ENCODE results near the gene ELF4. TPM values are rescaled to one million over a fixed set of nuclear protein-coding genes. Genes with fewer than 3 reads are reported as not detected.

The ELF4 gene
- total and polyA plus RNA-seq, 2 donors: 7.2 to 9.1 TPM

DNA sequence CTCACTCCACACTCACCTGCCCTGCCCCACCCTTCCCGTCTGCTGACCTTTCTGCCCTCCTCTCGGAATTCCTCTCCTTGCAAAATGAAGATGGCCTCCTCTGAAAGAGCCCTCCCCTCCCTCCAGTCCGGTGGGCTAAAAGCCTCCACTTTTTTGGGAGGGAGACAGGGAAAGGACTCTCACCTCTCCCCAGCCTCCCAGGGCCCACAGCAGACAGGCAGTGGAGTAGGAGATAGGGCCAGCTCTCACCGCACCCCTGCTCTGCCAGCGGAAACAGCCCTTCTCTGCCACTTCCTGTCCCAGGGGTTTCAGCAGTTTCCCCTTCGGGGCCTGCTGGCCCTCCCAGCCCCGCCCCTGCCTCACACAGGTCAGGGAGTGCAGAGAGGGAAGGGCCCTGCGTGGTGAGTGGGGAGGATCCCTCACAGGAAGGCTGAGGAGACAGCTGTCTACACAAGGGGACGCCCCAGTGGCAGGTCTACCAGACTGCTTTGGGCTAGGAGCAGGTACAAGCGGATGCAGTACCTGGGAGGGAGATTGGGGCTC lies 18.2 kb downstream of the ELF4 start:
- no peaks in the 10 kb centered on the region for H3K36me3 ChIP-seq (ENCODE audit: control insufficient read depth in 2 of 2, insufficient read depth in 2 of 2, low read length in 1 of 2)
- peak overlapping the region; percentile 88 to 91 for H3K27ac ChIP-seq (ENCODE audit: low read depth in 1 of 2, low read length in 1 of 2)
- peak overlapping the region; percentile 53 to 54 for H3K4me3 ChIP-seq (ENCODE audit: low read length in 2 of 2)
- peak in 7 of 9 donors; percentile 52 to 91 (median 83) for DNase-seq (ENCODE audit: low read depth in 6 of 9, low spot score in 9 of 9)
- no peaks in the 10 kb centered on the region for H3K27me3 ChIP-seq (ENCODE audit: control insufficient read depth in 2 of 2, insufficient read depth in 1 of 2, low read length in 1 of 2)
- no peaks in the 10 kb centered on the region for H3K9me3 ChIP-seq (ENCODE audit: control insufficient read depth in 2 of 2, insufficient read depth in 1 of 2, low read length in 1 of 2)
- WGBS: 8% methylated on average over 10 of the region's 10 CpGs
- H3K4me1 ChIP-seq (ENCODE audit: control insufficient read depth in 2 of 2, insufficient read depth in 2 of 2, low read length in 2 of 2): peaks cover 12 to 82% of the 10 kb centered on the region in 2 donors

DNA sequence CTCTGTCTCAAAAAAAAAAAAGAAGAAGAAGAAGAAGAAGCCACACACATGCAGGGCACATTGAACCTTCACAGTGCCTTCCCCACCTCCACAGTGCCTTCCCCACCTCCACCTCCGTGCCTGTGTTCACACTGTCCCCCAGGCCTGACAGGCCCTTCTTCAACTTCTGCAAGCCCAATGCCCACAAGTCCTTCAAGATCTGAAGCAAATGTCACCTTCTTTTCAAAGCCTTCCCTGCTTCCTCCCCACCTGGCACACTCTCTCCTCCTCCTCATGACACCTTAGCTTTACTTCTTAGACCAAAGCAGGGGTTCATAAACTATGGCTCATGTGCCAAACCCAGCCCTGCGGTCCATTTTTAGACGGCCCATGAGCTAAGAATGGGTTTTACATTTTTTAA lies 19.9 kb downstream of the ELF4 start:
- Histone ChIP-seq H3K27me3 (ENCODE audit: control insufficient read depth in 2 of 2, insufficient read depth in 1 of 2, low read length in 1 of 2) (no peaks in the 10 kb centered on the region), H3K4me3 (ENCODE audit: low read length in 2 of 2) (no peak overlapping the region), H3K4me1 (ENCODE audit: control insufficient read depth in 2 of 2, insufficient read depth in 2 of 2, low read length in 2 of 2) (peaks cover 17 to 91% of the 10 kb centered on the region in 2 donors), H3K27ac (ENCODE audit: low read depth in 1 of 2, low read length in 1 of 2) (peak overlapping the region; percentile 73 to 81), H3K36me3 (ENCODE audit: control insufficient read depth in 2 of 2, insufficient read depth in 2 of 2, low read length in 1 of 2) (no peaks in the 10 kb centered on the region), H3K9me3 (ENCODE audit: control insufficient read depth in 2 of 2, insufficient read depth in 1 of 2, low read length in 1 of 2) (no peaks in the 10 kb centered on the region)
- peak in 1 of 9 donors; percentile 52 for DNase-seq (ENCODE audit: low read depth in 6 of 9, low spot score in 9 of 9)
- WGBS: 52% methylated on average over 3 of the region's 3 CpGs

DNA sequence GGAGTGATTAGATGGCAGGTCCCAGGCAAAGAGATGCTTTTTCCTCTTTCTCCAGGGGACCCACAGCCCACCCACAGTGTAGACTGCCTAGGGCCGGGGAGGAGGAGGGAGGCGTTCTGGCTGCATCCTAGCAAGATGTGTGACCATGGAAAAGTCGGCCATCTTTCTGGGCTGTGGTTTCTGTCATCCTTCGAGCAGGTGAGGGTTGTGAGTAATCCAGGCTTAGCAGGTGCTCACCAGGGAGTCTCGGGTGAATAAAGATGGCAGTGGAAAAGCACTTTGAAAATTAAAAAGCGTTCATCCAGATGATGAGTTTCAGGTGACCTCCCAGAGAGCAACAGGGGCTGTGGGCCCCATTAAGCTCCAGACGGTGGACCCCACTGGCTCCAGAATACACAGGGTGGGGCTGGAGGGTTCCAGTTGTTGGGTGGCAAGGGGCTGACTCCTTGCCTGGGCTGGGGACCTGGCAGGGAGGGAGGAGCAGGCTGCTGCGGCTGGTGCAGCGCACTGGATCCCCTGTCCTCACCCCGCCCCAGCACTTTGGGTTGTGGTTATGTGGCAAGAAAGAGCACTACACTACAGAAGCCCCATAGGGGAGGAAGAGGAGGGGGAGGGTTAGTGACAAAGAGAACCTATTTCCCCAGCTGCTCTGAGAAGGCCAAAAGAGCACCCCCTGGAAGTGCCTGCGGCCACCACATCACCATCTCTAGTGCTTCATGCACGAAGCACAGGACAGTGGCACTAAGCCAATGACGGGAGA lies 23.7 kb downstream of the ELF4 start:
- Histone ChIP-seq H3K27ac (ENCODE audit: low read depth in 1 of 2, low read length in 1 of 2) (peak overlapping the region; percentile 93 to 94), H3K27me3 (ENCODE audit: control insufficient read depth in 2 of 2, insufficient read depth in 1 of 2, low read length in 1 of 2) (no peaks in the 10 kb centered on the region), H3K9me3 (ENCODE audit: control insufficient read depth in 2 of 2, insufficient read depth in 1 of 2, low read length in 1 of 2) (no peaks in the 10 kb centered on the region), H3K4me3 (ENCODE audit: low read length in 2 of 2) (peak overlapping the region; percentile 41 to 50), H3K36me3 (ENCODE audit: control insufficient read depth in 2 of 2, insufficient read depth in 2 of 2, low read length in 1 of 2) (no peaks in the 10 kb centered on the region), H3K4me1 (ENCODE audit: control insufficient read depth in 2 of 2, insufficient read depth in 2 of 2, low read length in 2 of 2) (peaks cover 30 to 95% of the 10 kb centered on the region in 2 donors)
- DNase-seq (ENCODE audit: low read depth in 6 of 9, low spot score in 9 of 9): peak in 6 of 9 donors; percentile 52 to 91 (median 76)
- 7% methylated on average over 13 of the region's 13 CpGs for WGBS

DNA sequence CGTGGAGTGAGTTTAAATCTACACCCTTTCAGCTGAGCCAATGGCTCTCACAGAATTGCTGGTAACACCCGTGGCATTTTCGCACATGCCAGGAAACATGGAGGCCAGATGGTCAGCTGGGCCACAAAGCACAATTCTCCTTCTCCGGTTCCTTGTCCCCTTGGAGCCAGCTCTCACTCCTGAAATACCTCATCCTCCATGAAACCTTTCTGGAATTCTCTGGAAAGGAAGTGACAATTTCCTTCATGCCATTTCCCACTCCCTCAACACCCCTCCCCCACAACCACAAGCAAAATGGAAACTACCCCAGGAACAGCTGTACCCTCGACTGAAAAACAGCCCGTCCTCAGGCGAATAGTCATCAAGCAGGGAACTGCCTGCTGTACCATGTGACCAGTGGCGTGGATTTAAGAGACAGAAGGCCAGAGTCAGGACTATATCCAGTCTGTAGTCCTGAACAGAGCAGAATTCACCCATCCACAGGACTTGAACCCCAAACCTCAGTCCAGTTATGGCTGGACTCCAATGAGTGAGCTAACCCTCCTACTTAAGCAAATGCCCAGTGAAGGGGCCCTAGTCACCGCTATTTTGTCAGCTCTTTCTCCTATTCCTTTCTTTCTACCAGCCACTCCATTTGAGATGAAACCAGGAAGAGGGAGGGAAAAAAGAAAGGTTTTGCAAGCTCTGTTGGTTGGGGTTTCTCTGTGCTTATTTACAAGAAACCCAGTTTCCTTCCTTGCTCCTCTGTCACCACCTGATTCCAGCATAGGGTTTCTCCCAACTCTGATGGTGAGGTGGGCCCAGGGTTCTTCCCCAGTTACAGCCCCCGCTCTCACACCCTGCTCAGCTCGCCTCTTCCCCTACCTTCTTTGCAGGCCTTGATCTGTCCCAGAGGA lies 24.5 kb downstream of the ELF4 start:
- H3K4me3 ChIP-seq (ENCODE audit: low read length in 2 of 2): peak overlapping the region; percentile 41 to 50
- 47% methylated on average over 11 of the region's 11 CpGs for WGBS

DNA sequence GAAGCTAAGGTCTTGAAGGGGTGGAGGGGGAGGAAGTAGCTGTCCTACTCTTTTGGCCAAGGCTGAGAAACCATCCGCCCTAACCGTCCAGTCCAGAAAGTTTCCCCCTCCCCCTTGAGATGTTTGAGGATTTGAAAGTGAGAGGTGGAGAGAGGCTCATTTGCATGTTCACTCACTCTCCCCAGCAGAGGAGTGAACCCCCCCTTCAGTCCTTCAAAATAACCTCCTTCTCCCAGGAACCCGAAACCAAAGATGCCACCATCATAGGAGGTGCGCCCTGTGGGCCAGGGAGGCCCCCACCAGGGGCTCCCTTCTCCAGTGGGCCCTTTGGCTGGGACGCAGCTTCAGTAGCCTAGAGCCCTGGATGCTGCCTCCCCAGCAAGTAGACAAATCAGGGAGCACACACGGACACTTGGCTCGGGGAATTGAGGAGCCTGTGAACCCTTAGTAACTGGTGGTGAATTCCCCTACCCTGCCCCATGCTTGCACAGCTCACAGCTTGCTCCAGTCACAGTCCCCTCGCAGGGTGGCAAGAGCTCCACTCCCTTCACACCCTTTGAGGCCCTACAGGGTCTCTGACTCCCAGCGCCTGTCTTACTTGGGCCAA lies 25.6 kb downstream of the ELF4 start:
- no peaks in the 10 kb centered on the region for H3K9me3 ChIP-seq (ENCODE audit: control insufficient read depth in 2 of 2, insufficient read depth in 1 of 2, low read length in 1 of 2)
- peak overlapping the region; percentile 41 to 50 for H3K4me3 ChIP-seq (ENCODE audit: low read length in 2 of 2)
- peak in 1 of 9 donors; percentile 39 for DNase-seq (ENCODE audit: low read depth in 6 of 9, low spot score in 9 of 9)
- H3K27ac ChIP-seq (ENCODE audit: low read depth in 1 of 2, low read length in 1 of 2): peak overlapping the region; percentile 19 to 93
- H3K4me1 ChIP-seq (ENCODE audit: control insufficient read depth in 2 of 2, insufficient read depth in 2 of 2, low read length in 2 of 2): peaks cover 30 to 87% of the 10 kb centered on the region in 2 donors
- 71% methylated on average over 9 of the region's 9 CpGs for WGBS
- peaks cover 4 to 7% of the 10 kb centered on the region in 2 donors for H3K36me3 ChIP-seq (ENCODE audit: control insufficient read depth in 2 of 2, insufficient read depth in 2 of 2, low read length in 1 of 2)
- H3K27me3 ChIP-seq (ENCODE audit: control insufficient read depth in 2 of 2, insufficient read depth in 1 of 2, low read length in 1 of 2): no peaks in the 10 kb centered on the region

More for the DNA sequence above, 24.5 kb downstream of the ELF4 start:
- Histone ChIP-seq H3K27ac (ENCODE audit: low read depth in 1 of 2, low read length in 1 of 2) (peak overlapping the region; percentile 93 to 94), H3K9me3 (ENCODE audit: control insufficient read depth in 2 of 2, insufficient read depth in 1 of 2, low read length in 1 of 2) (no peaks in the 10 kb centered on the region), H3K4me1 (ENCODE audit: control insufficient read depth in 2 of 2, insufficient read depth in 2 of 2, low read length in 2 of 2) (peaks cover 30 to 92% of the 10 kb centered on the region in 2 donors), H3K36me3 (ENCODE audit: control insufficient read depth in 2 of 2, insufficient read depth in 2 of 2, low read length in 1 of 2) (peaks cover 0 to 2% of the 10 kb centered on the region in 2 donors), H3K27me3 (ENCODE audit: control insufficient read depth in 2 of 2, insufficient read depth in 1 of 2, low read length in 1 of 2) (no peaks in the 10 kb centered on the region)
- peak in 1 of 9 donors; percentile 42 for DNase-seq (ENCODE audit: low read depth in 6 of 9, low spot score in 9 of 9)

DNA sequence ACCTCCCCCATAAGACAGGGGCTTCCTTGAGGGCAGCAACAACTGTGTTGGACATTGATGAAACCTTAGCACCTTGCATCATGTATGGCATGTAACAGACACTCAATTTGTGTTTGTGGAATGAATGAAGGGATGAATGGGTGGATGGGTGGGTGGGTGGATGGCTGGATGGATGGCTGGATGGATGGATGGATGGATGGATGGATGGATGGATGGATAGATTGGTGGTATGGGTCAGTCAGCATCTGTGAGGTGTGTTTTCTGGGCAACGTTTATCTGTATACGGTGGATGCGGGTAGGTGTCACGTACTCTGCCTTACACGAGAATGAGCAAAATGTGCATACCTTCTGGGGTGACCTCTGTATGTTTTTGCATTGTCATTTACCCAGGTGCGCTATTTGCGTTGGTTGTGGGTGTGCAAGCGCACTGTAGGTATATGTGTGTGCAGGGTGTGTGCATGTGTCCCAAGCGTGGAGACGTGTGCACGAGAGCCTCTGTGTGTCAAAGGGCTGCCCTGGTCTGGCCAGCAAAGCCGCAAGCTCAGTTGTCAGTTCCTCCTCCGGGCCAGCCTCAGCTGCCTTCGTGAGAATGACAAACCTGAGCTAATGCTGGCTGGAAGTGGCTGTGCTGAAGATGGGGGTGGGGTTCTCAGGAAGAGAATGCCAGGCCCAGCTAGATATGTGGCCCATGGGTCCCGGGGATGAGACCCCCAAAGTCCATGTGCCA lies 26.5 kb downstream of the ELF4 start:
- no peaks in the 10 kb centered on the region for H3K27me3 ChIP-seq (ENCODE audit: control insufficient read depth in 2 of 2, insufficient read depth in 1 of 2, low read length in 1 of 2)
- no peak for DNase-seq (ENCODE audit: low read depth in 6 of 9, low spot score in 9 of 9)
- peaks cover 27 to 78% of the 10 kb centered on the region in 2 donors for H3K4me1 ChIP-seq (ENCODE audit: control insufficient read depth in 2 of 2, insufficient read depth in 2 of 2, low read length in 2 of 2)
- H3K4me3 ChIP-seq (ENCODE audit: low read length in 2 of 2): peak overlapping the region in 1 of 2 donors; percentile 23
- WGBS: 48% methylated on average over 15 of the region's 15 CpGs
- H3K36me3 ChIP-seq (ENCODE audit: control insufficient read depth in 2 of 2, insufficient read depth in 2 of 2, low read length in 1 of 2): peaks cover 4 to 10% of the 10 kb centered on the region in 2 donors
- H3K27ac ChIP-seq (ENCODE audit: low read depth in 1 of 2, low read length in 1 of 2): peak overlapping the region; percentile 18 to 93
- H3K9me3 ChIP-seq (ENCODE audit: control insufficient read depth in 2 of 2, insufficient read depth in 1 of 2, low read length in 1 of 2): no peaks in the 10 kb centered on the region

DNA sequence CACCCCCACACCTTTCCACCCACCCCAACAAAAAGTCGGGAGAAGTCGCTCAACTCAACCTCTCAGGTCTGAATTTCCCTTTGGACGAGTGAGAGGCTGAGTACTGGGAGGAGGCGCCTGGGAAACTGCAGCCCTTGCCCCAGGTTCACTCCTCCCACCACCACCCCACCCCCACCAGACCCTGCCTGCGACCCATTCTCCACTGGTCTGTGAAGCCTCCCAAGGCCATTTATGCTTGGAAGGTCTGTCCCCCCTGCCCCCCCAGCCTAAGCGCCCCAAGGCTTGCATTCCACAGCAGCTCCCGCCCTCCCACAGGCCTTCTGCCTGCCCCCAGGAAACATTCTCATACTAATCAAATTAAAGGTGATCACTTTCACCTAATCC lies 27.2 kb downstream of the ELF4 start:
- H3K4me3 ChIP-seq (ENCODE audit: low read length in 2 of 2): peak overlapping the region in 1 of 2 donors; percentile 39
- peaks cover 27 to 72% of the 10 kb centered on the region in 2 donors for H3K4me1 ChIP-seq (ENCODE audit: control insufficient read depth in 2 of 2, insufficient read depth in 2 of 2, low read length in 2 of 2)
- no peaks in the 10 kb centered on the region for H3K9me3 ChIP-seq (ENCODE audit: control insufficient read depth in 2 of 2, insufficient read depth in 1 of 2, low read length in 1 of 2)
- WGBS: 45% methylated on average over 7 of the region's 7 CpGs
- H3K27me3 ChIP-seq (ENCODE audit: control insufficient read depth in 2 of 2, insufficient read depth in 1 of 2, low read length in 1 of 2): no peaks in the 10 kb centered on the region
- no peak overlapping the region for H3K27ac ChIP-seq (ENCODE audit: low read depth in 1 of 2, low read length in 1 of 2)
- peaks cover 4 to 10% of the 10 kb centered on the region in 2 donors for H3K36me3 ChIP-seq (ENCODE audit: control insufficient read depth in 2 of 2, insufficient read depth in 2 of 2, low read length in 1 of 2)
- no peak for DNase-seq (ENCODE audit: low read depth in 6 of 9, low spot score in 9 of 9)
